ENCODE data around the gene MSX1.

- TF ChIP-seq EZH2phosphoT487 (IDR thresholded peaks at IDR 0.05; ENCODE audit: borderline replicate concordance, low read depth, low read length) (no peak), CTCF (conservative IDR thresholded peaks at IDR 0.05; ENCODE audit: low read length) (no peak)
Measured at GRCh38 chr4:4861390-4862018, 2.0 kb downstream of the MSX1 start.
